ENCODE results near the gene LAMA5. TPM values are rescaled to one million over a fixed set of nuclear protein-coding genes. Genes with fewer than 3 reads are reported as not detected.

The LAMA5 gene
- total and polyA plus RNA-seq, 4 donors, result 116 to 315 (median 244) TPM

DNA sequence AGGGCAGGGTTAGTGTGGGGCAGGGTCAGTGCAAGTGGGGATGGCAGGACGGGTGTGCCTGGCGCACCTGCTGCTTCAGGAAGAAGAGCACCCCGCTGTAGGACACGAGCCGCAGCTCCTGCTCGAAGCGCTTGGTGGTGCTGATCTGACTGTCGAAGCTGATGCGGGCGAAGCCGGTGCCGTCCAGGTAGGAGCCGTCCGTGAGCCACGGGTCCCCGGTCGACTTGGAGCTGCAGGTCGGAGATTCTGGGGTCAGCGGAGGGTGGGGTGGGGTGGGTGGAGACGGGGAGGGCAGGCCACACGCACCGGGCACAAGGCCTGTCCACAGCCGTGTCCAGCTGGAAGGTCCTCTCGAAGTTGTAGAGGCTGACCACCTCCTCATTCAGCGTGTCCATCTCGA is 54.1 kb downstream of the LAMA5 start:
- no peaks in the 10 kb centered on the region for H3K27me3 ChIP-seq (ENCODE audit: control insufficient read depth in 3 of 3, insufficient read depth in 3 of 3, low read length in 2 of 3)
- H3K4me3 ChIP-seq, result no peak overlapping the region
- ATAC-seq (ENCODE audit: insufficient read depth, low FRiP score) (no peak), DNase-seq (no peak)
- TF ChIP-seq, protein P1, sequence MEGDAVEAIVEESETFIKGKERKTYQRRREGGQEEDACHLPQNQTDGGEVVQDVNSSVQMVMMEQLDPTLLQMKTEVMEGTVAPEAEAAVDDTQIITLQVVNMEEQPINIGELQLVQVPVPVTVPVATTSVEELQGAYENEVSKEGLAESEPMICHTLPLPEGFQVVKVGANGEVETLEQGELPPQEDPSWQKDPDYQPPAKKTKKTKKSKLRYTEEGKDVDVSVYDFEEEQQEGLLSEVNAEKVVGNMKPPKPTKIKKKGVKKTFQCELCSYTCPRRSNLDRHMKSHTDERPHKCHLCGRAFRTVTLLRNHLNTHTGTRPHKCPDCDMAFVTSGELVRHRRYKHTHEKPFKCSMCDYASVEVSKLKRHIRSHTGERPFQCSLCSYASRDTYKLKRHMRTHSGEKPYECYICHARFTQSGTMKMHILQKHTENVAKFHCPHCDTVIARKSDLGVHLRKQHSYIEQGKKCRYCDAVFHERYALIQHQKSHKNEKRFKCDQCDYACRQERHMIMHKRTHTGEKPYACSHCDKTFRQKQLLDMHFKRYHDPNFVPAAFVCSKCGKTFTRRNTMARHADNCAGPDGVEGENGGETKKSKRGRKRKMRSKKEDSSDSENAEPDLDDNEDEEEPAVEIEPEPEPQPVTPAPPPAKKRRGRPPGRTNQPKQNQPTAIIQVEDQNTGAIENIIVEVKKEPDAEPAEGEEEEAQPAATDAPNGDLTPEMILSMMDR (IDR thresholded peaks at IDR 0.05; ENCODE audit: control extremely low read depth, extremely low read depth), result no peak
- no peak overlapping the region for H3K9ac ChIP-seq (ENCODE audit: insufficient read depth in 1 of 2, low read length in 2 of 2)
- peaks cover 0 to 89% (median 14%) of the 10 kb centered on the region in 4 donors for H3K36me3 ChIP-seq (ENCODE audit: control insufficient read depth in 4 of 4, insufficient read depth in 4 of 4, low read length in 4 of 4)
- H3K4me1 ChIP-seq (ENCODE audit: control insufficient read depth in 5 of 5, insufficient read depth in 5 of 5, low read length in 5 of 5), result no peaks in the 10 kb centered on the region
- peaks cover 0 to 3% (median 0%) of the 10 kb centered on the region in 4 donors for H3K9me3 ChIP-seq (ENCODE audit: control insufficient read depth in 4 of 4, insufficient read depth in 3 of 4, low read length in 3 of 4)
- no peak overlapping the region for H3K27ac ChIP-seq (ENCODE audit: low read depth in 1 of 2, low read length in 1 of 2)
- WGBS, 2 donors, result 94 to 95% methylated on average over 26 of the region's 26 CpGs

DNA sequence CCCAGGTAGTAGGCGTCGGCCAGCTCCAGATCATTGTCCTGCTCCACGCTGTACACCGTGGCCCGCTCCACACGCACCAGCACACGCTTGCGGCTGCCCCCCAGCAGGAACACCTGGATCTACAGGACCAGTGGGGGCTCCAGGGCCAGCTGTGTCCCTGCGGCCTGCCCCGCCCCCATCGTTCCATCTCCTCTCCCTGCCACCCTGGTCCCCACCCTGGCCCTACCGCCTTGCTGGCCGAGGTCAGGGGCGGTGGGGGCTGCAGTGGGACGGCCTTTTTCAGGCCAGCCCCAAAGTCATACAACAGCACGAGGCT is 54.5 kb downstream of the LAMA5 start:
- Histone ChIP-seq H3K9ac (ENCODE audit: insufficient read depth in 1 of 2, low read length in 2 of 2) (no peak overlapping the region), H3K4me1 (ENCODE audit: control insufficient read depth in 5 of 5, insufficient read depth in 5 of 5, low read length in 5 of 5) (no peaks in the 10 kb centered on the region), H3K9me3 (ENCODE audit: control insufficient read depth in 4 of 4, insufficient read depth in 3 of 4, low read length in 3 of 4) (peaks cover 0 to 3% (median 0%) of the 10 kb centered on the region in 4 donors), H3K4me3 (no peak overlapping the region), H3K27ac (ENCODE audit: low read depth in 1 of 2, low read length in 1 of 2) (no peak overlapping the region), H3K36me3 (ENCODE audit: control insufficient read depth in 4 of 4, insufficient read depth in 4 of 4, low read length in 4 of 4) (peaks cover 0 to 93% (median 17%) of the 10 kb centered on the region in 4 donors), H3K27me3 (ENCODE audit: control insufficient read depth in 3 of 3, insufficient read depth in 3 of 3, low read length in 2 of 3) (no peaks in the 10 kb centered on the region)
- ATAC-seq (ENCODE audit: insufficient read depth, low FRiP score) (no peak), DNase-seq (no peak)
- TF ChIP-seq, protein P1 (IDR thresholded peaks at IDR 0.05; ENCODE audit: control extremely low read depth, extremely low read depth), result no peak
- whole genome bisulfite sequencing, 2 donors, result 94% methylated on average over 16 of the region's 16 CpGs

DNA sequence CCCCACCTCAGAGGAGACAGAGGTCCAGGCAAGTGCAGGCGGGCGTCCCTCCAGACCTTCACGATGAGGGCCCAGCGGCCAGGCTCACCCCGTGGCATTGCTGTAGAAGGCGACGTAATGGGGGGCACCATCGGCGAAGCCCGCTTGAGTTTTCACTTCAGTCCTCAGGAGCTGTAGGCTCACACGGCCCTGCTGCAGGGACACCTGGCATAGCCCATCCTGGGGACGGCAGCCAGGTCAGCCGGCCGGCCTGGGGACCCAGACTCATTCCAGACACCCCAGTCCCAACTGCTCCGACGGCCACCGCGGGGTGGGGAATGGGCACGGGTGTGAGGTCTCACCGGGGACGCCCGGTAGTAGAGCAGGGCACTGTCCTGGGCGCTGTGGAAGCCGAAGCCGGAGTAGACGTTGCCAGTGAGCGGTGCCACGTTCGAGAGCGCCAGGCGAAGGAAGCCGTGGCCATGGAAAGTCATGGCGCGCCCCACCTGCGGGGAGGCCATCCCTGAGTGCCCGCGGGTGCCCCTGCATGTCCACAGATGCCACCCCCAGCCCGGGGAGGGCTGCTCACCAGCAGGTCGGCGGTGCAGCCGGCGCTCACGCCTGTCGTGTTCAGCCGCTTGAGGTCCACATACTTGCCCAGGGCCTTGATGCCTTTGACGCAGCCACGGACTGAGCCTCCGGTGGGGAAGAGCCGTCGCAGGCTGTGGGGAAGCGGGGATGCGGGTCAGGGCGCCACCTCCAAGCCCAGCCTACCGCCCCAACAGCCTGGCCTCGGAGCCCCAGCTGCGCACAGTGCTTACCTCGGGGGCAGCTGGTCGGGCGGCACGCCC is 55.1 kb downstream of the LAMA5 start:
- TF ChIP-seq, protein P1 (IDR thresholded peaks at IDR 0.05; ENCODE audit: control extremely low read depth, extremely low read depth), result no peak
- WGBS, 2 donors, result 94 to 95% methylated on average over 60 of the region's 60 CpGs
- Histone ChIP-seq H3K36me3 (ENCODE audit: control insufficient read depth in 4 of 4, insufficient read depth in 4 of 4, low read length in 4 of 4) (peaks cover 0 to 93% (median 22%) of the 10 kb centered on the region in 4 donors), H3K4me1 (ENCODE audit: control insufficient read depth in 5 of 5, insufficient read depth in 5 of 5, low read length in 5 of 5) (no peaks in the 10 kb centered on the region), H3K9ac (ENCODE audit: insufficient read depth in 1 of 2, low read length in 2 of 2) (no peak overlapping the region), H3K27me3 (ENCODE audit: control insufficient read depth in 3 of 3, insufficient read depth in 3 of 3, low read length in 2 of 3) (no peaks in the 10 kb centered on the region), H3K4me3 (no peak overlapping the region), H3K9me3 (ENCODE audit: control insufficient read depth in 4 of 4, insufficient read depth in 3 of 4, low read length in 3 of 4) (peaks cover 0 to 3% (median 0%) of the 10 kb centered on the region in 4 donors), H3K27ac (ENCODE audit: low read depth in 1 of 2, low read length in 1 of 2) (no peak overlapping the region)
- DNase-seq, result no peak
- no peak for ATAC-seq (ENCODE audit: insufficient read depth, low FRiP score)
